ENCODE data around the gene MLXIP. TPM values are rescaled to one million over a fixed set of nuclear protein-coding genes. Genes with fewer than 3 reads are reported as not detected.

The MLXIP gene
- total and polyA plus RNA-seq, 2 of the 4 experiments (the other 2 are of a cell fraction): 2.7 to 10.8 TPM

DNA sequence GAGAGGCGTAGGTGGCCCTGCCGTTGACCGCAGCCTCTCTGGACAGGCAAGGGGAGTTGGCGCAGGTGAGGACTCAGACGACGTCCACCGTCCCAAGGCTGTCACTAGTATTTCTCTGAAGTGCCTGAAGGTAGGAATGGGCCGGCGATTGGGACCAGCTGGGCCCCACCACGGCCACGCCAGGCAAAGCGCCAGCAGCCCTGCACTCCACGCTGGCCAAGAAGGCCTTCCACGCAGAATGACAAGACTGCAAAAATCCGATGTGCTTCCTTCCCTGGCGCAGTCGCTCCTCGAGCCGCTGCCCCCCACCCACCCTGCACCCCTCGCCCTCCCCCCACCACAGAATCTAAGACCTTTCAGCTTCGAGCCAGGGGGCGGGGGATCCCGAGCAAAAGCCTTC lies 17.3 kb upstream of the MLXIP start:
- H3K4me3 ChIP-seq (ENCODE audit: insufficient read depth, low read depth, low read length): no peak overlapping the region
- no peak overlapping the region for H3K56ac ChIP-seq (ENCODE audit: extremely low read depth, insufficient read depth, low read length)
- no peak overlapping the region for H3K27ac ChIP-seq (ENCODE audit: insufficient read depth, low read length)
- no peak overlapping the region for H2BK5ac ChIP-seq (ENCODE audit: low read depth, low read length, poor library complexity, severe bottlenecking)
- H2AFZ ChIP-seq (replicated peaks; ENCODE audit: low read length, poor library complexity): no peak overlapping the region
- H2BK20ac ChIP-seq (ENCODE audit: low read depth, low read length): no peak overlapping the region
- no peak overlapping the region for H3K23ac ChIP-seq (ENCODE audit: low read depth, low read length)
- H3K79me1 ChIP-seq (ENCODE audit: low read depth in 1 of 2, low read length in 2 of 2): peaks cover 0 to 22% of the 10 kb centered on the region in 2 experiments; a peak in 2 of 4 replicates
- peaks cover 35% of the 10 kb centered on the region for H3K4me1 ChIP-seq (ENCODE audit: control insufficient read depth, insufficient read depth, low read length)
- ChIA-PET CTCF (no interaction called here), POLR2A (ENCODE audit: unreplicated experiment) (no interaction called here)
- WGBS, 2 experiments (ENCODE audit: extremely low coverage in 2 of 2, insufficient read length in 1 of 2): 79% methylated on average over 5 of the region's 23 CpGs; no CpG with 5 or more reads in 1 of the 2 experiments
- H4K91ac ChIP-seq (ENCODE audit: insufficient read depth, low read depth, low read length): no peak overlapping the region
- intact Hi-C loops (cut with micrococcal nuclease): no loop called here
- H3K9me1 ChIP-seq (ENCODE audit: insufficient read depth, low read length): peaks cover 18% of the 10 kb centered on the region
- DNase-seq: no peak
- in situ Hi-C loops (cut with MboI; ENCODE audit: low sequenced_read_pairs): no loop called here
- no peak overlapping the region for H2BK120ac ChIP-seq (ENCODE audit: low read depth, low read length)
- no peak overlapping the region for H2AK9ac ChIP-seq (replicated peaks; ENCODE audit: low read depth, low read length, poor library complexity)
- no peaks in the 10 kb centered on the region for H3K9me3 ChIP-seq (ENCODE audit: control insufficient read depth, insufficient read depth, low read length)
- TF ChIP-seq, protein P1, sequence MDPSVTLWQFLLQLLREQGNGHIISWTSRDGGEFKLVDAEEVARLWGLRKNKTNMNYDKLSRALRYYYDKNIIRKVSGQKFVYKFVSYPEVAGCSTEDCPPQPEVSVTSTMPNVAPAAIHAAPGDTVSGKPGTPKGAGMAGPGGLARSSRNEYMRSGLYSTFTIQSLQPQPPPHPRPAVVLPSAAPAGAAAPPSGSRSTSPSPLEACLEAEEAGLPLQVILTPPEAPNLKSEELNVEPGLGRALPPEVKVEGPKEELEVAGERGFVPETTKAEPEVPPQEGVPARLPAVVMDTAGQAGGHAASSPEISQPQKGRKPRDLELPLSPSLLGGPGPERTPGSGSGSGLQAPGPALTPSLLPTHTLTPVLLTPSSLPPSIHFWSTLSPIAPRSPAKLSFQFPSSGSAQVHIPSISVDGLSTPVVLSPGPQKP (IDR thresholded peaks at IDR 0.05; ENCODE audit: borderline replicate concordance, low read depth, low read length): no peak
- TF ChIP-seq MAZ (IDR thresholded peaks at IDR 0.05; ENCODE audit: borderline replicate concordance, low read depth, low read length) (no peak), CHD1 (IDR thresholded peaks at IDR 0.05; ENCODE audit: low read depth, low read length) (no peak), MXI1 (IDR thresholded peaks at IDR 0.05; ENCODE audit: borderline replicate concordance, low read depth, low read length) (no peak), FOS (IDR thresholded peaks at IDR 0.05; ENCODE audit: low read depth, low read length) (no peak)
- ATAC-seq (ENCODE audit: low read depth): no peak
- H3K36me3 ChIP-seq (ENCODE audit: control insufficient read depth, insufficient read depth, low read length): peaks cover 9% of the 10 kb centered on the region; the same call in 1 of the 2 replicates
- no peak overlapping the region for H3K18ac ChIP-seq (ENCODE audit: low read depth, low read length)
- no peak overlapping the region for H3K14ac ChIP-seq (replicated peaks; ENCODE audit: low read depth, low read length)
- H4K8ac ChIP-seq (ENCODE audit: low read depth in 2 of 2, low read length in 2 of 2): no peak overlapping the region
- BruUV-seq (replicated peaks): no TSS peak
- no peak overlapping the region for H3K4ac ChIP-seq (ENCODE audit: low read depth, low read length)
- H4K20me1 ChIP-seq (ENCODE audit: insufficient read depth, low read length): no peaks in the 10 kb centered on the region; the same call in 1 of the 2 replicates
- H2AK5ac ChIP-seq (ENCODE audit: low read depth, low read length): no peak overlapping the region
- no peak overlapping the region for H3K4me2 ChIP-seq (ENCODE audit: low read depth, low read length)
- H3K9ac ChIP-seq (ENCODE audit: low read depth, low read length): no peak overlapping the region
- H4K5ac ChIP-seq (ENCODE audit: low read depth, low read length): no peak overlapping the region
- dilution Hi-C loops (cut with HindIII; ENCODE audit: low sequenced_read_pairs, unreplicated experiment): no loop called here
- no peak overlapping the region for H2BK15ac ChIP-seq (ENCODE audit: low read depth, low read length)
- H3K27me3 ChIP-seq (ENCODE audit: control insufficient read depth, insufficient read depth, low read length): no peaks in the 10 kb centered on the region

Measured in IMR-90 (cell line).